GM08714 (cell line): ENCODE measurements around the gene OPA3.

Source experiments
- H3K4me3 ChIP-seq: fragments of 200-500 bp; sonication (Bioruptor generic); 2 replicates; pipeline ENCODE4 v1.5.1; 2014; ENCODE audit warnings: mild to moderate bottlenecking, low read length, inconsistent platforms
- ZNF274 ChIP-seq: IDR thresholded peaks from 2 replicates; pipeline ENCODE4 v1.6.1; 2012; ENCODE audit warnings: mild to moderate bottlenecking, low read depth, low read length

OPA3 gene

GRCh38 chr19:45607071-45608029 lies 22.7 kb upstream of the OPA3 start:
- TF ChIP-seq ZNF274: no peak
- no peak overlapping the region for H3K4me3 ChIP-seq

GRCh38 chr19:45601524-45602374 lies 17.1 kb upstream of the OPA3 start, which contains the start of gene GPR4:
GPR4 (minus strand) TSS chr19:45602212; CDS start chr19:45591866, 10,346 bp downstream.
- H3K4me3 ChIP-seq: no peak within 1 kb of the TSS
- no peak for TF ChIP-seq ZNF274

- no peak for TF ChIP-seq ZNF274
- H3K4me3 ChIP-seq: no peak overlapping the region
Observed at GRCh38 chr19:45601115-45601514, 16.5 kb upstream of the OPA3 start.

DNA sequence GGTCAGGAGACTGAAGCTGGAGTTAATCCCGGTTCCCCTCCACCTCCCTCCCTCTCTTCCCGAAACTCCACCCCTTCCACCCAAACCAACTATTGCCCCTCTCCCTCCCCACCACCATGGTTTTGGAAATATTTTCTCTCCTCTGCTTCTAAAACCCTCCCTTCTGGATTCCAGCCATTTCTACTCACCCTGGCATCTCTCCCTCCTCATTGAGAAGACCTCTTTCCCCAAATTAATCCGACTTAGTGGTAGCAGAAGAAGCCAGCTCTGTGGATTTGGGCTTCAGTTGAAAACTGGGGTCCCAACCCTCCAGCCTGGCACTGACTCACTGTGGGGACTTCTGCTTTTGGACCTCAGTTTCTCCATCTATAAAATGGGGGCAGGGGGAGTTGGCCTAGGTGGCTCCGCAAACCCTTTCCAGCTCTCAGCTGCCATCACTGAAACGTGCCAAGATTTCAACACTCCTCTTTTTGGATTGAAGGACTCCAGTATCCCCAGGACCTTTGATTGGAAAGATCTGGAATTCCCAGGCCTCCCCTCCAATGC lies 15.8 kb upstream of the OPA3 start:
- TF ChIP-seq ZNF274: no peak
- H3K4me3 ChIP-seq: no peak overlapping the region

DNA sequence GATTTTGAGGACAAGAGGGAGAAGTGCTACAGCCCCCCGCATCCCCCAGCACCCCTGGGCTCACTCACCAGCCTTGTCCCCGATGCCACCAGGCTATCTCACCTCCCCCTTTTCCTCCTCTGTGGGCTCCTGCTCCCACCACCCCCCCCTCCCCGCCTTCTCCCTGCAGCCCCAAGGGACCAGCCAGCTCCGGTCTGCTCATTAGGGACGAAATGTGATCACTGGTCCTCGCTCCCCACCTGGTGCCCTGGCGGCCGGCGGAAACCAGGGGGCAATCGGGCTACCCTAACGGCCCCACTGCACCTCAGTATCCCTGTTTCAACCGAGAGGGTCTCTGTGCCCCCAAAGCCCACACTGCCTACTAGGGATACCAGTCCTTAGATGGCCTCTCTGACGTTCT lies 14.7 kb upstream of the OPA3 start:
- H3K4me3 ChIP-seq: no peak overlapping the region
- TF ChIP-seq ZNF274: no peak

DNA sequence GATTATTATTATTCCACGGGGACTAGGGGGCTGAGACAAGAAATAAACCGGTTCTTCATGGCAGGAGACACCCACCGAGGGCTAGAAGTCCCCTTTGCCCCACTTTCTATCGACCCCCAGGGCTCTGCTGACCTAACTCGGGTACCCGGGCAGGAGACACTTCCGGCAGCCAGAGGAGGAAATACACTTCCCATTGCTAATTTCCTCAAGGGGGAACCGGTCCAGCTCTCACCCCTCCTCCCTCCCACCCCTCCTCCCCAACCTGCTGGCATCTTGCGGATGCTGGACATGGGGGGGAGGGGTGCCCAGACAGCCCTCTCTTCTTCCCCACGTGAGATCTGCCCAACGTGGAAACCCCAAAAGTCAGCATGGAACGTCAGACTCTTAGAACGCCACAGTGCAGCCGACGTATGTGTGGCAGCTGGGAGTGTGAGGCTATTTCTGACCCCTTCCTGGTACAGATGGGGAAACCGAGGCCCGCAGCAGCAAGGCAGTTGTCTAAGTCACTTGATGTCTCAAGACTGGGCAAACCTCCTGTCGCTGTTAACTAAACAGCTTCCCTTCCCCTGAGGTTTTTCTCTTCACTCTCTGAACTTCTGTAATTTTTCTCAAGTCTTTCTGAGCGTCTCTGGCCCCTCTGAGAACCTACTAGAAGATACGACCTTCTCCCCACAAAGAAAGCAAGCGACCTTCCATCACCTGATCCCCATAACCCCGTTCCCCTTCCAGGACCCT lies 13.8 kb upstream of the OPA3 start:
- no peak overlapping the region for H3K4me3 ChIP-seq
- TF ChIP-seq ZNF274: no peak

DNA sequence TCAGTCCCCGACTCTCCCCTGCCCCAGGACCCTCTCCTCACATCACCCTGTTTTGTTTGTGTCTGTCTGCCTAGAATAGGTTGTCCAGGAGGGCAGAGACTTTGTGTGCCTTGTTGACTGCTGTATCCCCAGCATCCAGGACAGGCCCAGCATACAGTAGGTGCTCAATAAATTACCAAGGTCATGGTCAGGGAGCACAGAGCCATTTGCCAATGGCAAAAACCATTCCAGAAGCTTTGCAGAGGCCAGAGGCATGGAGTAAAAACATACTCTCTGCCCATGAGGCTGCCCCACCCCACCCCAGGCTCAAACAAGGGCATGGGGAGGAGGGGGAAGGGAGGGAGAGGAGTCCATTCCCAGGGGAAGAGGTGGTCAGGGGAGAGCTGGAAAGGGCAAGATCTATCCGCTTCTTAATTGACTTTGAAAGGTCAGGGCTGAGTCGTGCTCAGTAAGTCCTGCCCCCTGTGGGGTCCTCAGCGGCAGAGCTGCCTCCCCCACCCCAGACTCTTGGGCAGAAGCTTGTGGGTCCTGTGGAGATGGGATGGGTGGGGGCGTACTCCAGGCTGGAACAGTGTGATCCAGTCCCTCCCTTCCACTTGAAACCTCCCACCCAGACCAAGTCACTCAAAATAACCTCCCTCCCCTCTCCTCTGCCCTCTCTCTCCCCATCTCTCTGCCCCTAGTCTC lies 13.0 kb upstream of the OPA3 start:
- TF ChIP-seq ZNF274: no peak
- no peak overlapping the region for H3K4me3 ChIP-seq

DNA sequence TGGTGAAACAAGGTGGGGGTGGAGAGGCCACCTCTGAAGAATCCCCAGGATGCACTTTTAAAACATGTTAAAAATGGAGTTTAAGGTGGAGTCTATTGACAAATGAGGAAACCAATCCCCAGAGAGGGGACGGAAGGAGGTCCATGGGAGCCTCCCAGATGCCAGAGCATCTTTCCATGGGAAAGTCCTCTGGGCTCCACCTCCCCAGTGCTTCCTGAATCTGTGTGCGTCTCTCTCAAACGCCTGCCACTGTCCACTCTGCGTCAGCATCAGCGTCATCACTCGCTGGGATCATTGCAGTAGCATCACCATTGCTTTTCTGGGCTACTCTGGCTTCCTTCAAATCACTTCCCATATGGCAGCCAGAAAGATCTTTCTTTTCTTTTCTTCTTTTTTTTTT lies 11.2 kb upstream of the OPA3 start:
- TF ChIP-seq ZNF274: no peak
- no peak overlapping the region for H3K4me3 ChIP-seq

DNA sequence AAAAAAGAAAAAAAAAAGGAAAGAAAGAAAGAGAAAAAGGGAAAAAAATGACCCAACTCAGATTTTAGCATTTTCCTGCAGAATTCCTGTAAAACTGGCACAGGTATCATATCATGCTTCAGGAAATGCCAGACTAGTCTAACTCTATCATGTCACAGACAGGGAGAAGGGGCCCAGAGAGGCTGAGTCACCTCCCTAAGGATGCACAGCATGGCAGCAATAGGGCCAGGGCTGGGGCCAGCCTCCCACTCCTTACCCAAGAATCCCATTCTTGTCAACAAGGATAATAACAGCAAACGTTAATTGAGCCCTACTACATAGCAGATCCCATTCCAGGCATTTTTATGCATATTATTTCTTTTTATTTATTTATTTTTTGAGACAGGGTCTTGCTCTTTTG lies 8.9 kb upstream of the OPA3 start:
- no peak overlapping the region for H3K4me3 ChIP-seq
- no peak for TF ChIP-seq ZNF274

DNA sequence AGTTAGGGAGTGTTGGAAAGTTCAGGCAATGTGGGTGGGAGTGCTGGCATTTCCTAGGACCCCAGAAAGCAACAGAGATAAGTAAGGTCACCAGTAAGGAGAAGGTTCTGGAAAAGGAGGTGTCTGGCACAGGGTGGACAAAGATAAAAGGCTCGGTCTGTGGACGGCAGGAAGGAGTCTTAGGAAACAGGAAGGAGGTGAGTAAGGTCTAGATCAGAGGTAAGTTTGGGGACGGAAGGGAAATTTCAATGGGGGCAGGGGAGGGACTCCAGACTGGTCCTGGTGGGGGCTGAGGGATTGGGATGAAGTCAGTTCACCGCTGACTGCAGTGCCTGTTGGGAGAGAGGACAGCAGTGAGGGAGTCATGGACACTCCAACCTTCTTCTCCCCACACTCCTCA lies 7.8 kb upstream of the OPA3 start:
- H3K4me3 ChIP-seq: no peak overlapping the region
- TF ChIP-seq ZNF274: no peak

DNA sequence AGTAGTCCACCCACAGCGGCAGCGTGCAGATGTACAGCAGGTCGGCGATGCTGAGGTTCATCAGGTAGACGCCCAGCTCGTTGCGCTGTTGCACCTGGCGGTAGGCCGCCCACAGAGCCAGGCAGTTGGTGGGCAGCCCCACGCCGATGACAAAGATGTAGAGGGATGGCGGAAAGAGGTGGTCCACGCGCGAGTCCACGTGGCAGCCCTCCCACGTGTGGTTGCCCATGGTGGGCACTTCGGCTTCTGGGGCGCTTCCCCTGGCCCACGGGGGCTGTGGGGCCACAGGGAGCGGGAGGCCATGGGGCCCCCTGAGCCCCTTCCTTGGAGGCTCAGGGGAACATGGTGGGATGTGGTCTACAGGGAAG lies 7.0 kb upstream of the OPA3 start:
- H3K4me3 ChIP-seq: no peak overlapping the region
- TF ChIP-seq ZNF274: no peak

DNA sequence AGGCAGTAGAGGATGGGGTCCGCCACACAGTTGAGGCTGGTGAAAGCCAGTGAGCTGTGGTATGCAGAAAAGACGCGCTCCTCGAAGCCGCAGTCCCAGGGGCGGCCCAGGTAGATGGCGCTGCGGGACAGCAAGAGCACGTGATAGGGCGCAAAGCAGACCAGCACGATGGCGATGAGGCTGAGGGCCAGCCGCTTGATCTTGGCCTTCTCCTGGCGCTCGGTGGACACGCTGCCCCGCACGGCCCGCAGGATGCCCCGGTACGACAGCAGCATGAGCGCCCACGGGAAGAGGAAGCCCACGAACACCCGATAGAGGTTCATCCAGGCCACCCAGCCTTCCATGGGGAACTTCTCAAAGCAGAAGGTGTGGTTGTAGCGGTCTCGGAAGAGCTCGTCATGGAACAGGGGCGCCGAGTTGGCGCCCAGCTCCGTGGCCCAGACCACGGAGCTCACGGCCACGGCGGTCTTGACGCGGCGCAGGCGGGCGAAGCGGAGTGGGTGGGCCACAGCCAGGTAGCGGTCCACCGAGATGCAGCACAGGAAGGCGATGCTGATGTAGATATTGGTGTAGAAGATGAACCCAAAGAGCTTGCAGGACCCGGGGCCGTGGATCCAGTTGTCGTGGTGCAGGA lies 6.5 kb upstream of the OPA3 start:
- TF ChIP-seq ZNF274: no peak
- H3K4me3 ChIP-seq: no peak overlapping the region

DNA sequence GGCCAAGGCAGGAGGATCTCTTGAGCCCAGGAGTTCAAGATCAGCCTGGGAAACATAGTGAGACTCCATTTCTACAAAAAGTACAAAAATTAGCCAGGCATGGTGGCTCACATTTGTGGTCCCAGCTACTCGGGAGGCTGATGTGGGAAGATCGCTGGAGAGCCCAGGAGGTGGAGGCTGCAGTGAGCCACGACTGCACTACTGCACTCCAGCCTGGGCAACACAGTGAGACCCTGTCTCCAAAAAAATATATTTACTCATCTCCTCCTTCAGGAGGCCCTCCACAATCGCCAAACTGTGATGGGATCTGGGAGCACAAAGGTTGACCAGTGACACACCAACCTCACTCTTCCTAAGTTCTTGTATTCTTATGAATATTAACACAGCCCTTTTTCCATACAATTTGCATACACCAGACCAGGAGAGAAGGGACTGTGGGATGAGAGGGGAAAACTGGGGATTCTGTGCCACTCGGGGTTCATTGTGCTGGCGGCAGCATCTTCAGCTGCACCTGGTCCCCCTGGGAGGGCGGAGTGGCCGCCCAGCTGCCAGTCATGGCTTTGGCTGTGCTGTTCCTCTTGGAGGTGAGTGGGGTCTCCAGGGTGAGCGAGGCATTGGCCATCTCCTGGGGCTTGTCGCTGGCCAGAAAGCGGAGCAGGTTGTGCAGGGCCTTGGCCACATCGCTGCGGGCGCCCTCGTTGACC lies 5.8 kb upstream of the OPA3 start:
- TF ChIP-seq ZNF274: no peak

More for the DNA sequence above, 5.8 kb upstream of the OPA3 start:
- H3K4me3 ChIP-seq: no peak overlapping the region
